Transverse colon (tissue), 4 donors: Measurements from ENCODE around the gene CKB. TPM values are rescaled to one million over a fixed set of nuclear protein-coding genes. Genes with fewer than 3 reads are reported as not detected.

Source experiments
- DNase-seq: peaks from one replicate; pipeline ENCODE4 v3.0.0-alpha.2; 2019
- H3K27ac ChIP-seq, 4 donors: fragments of 200-600 bp; sonication (generic); 2 replicates each; pipeline ENCODE4 v1.5.1; 2016 to 2018; ENCODE audit warnings: inconsistent platforms in 4 of 4
- H3K27me3 ChIP-seq: fragments of 200-600 bp; sonication (generic); 2 replicates; pipeline ENCODE4 v1.5.1; 2017; ENCODE audit warnings: inconsistent platforms
- H3K36me3 ChIP-seq, 4 donors: fragments of 200-600 bp; sonication (generic); 2 replicates each; pipeline ENCODE4 v1.5.1; 2017 to 2019; ENCODE audit warnings: inconsistent platforms in 4 of 4
- H3K4me1 ChIP-seq, 4 donors: fragments of 200-600 bp; sonication (generic); 2 replicates each; pipeline ENCODE4 v1.5.1; 2017 to 2020; ENCODE audit warnings: inconsistent platforms in 4 of 4
- H3K4me3 ChIP-seq, 4 donors: fragments of 200-600 bp; sonication (generic); 1 replicate in 1 of 4; 2 replicates in 3 of 4; pipeline versions ENCODE4 v1.5.1 to v1.6.1; 2017 to 2019; ENCODE audit warnings: inconsistent platforms in 4 of 4
- H3K9me3 ChIP-seq, 2 donors: fragments of 200-600 bp; sonication (generic); 2 replicates each; pipeline ENCODE4 v1.5.1; 2017 to 2019; ENCODE audit warnings: inconsistent platforms in 2 of 2
- CTCF ChIP-seq, 5 experiments: fragments of 200-600 bp in 3 of 5; fragments of 450-650 bp in 2 of 5; sonication (generic) in 3 of 5; IDR thresholded peaks; 1 replicate in 2 of 5; 2 replicates in 3 of 5; pipeline ENCODE4 v1.5.1; 2016 to 2017; ENCODE audit warnings: antibody characterized with exemption in 5 of 5, inconsistent platforms in 3 of 5, mild to moderate bottlenecking in 2 of 5, moderate library complexity in 1 of 5
- EP300 ChIP-seq: sonication (generic); formaldehyde crosslinking; IDR thresholded peaks from one replicate; pipeline ENCODE4 v1.6.1; 2017; ENCODE audit warnings: antibody characterized with exemption, low read depth
- POLR2A ChIP-seq: fragments of 450-650 bp; IDR thresholded peaks from one replicate; pipeline ENCODE4 v1.6.1; 2016; ENCODE audit warnings: antibody characterized with exemption, mild to moderate bottlenecking, moderate library complexity
- POLR2AphosphoS5 ChIP-seq, 3 donors: sonication (generic); formaldehyde crosslinking; IDR thresholded peaks; one replicate each; pipeline ENCODE4 v1.6.1; 2016; ENCODE audit warnings: antibody characterized with exemption in 3 of 3
- WGBS, 2 donors: methylation state at CpG; one replicate each; pipeline ENCODE4 v1.1.5; 2018; ENCODE audit warnings: low coverage in 1 of 2; 5-methylcytosine and 5-hydroxymethylcytosine counted together
- in situ Hi-C, 4 donors: fragments of 200-750 bp; cut with MboI; loops; one replicate each; pipeline versions ENCODE4 v1.15.0 to v1.15.1; 2017; ENCODE audit warnings: low sequenced_read_pairs in 3 of 4, low pct_ligation_motif_present in 1 of 4, low pct_unique_long_range_greater_than_20kb in 1 of 4
- intact Hi-C: fragments of 100-400 bp; cut with DNase I; formaldehyde crosslinking; loops from one replicate; pipeline ENCODE4 v1.15.1; 2023; ENCODE audit warnings: low total_unique reads
- total RNA-seq, 4 donors: library from RNA; depleted of rRNA; stranded (reverse); fragments of >200 nt; gene quantifications; one replicate each; pipeline ENCODE4 v1.1.0, GENCODE V29; 2016

The CKB gene
- total RNA-seq, 4 donors from 2014 or later, result 504 to 5,877 (median 3,263) TPM

GRCh38 chr14:103501041-103501870 is 21.4 kb downstream of the CKB start:
- H3K27me3 ChIP-seq, result no peaks in the 10 kb centered on the region
- in situ Hi-C loops, result loop anchor here in 2 of 4 donors (5.0 to 10.0 kb wide), 2 partner anchors 46 to 54 kb away; no protein-coding TSS in a partner anchor
- no peak overlapping the region for H3K4me3 ChIP-seq
- no peak overlapping the region for H3K27ac ChIP-seq
- TF ChIP-seq EP300, result no peak
- TF ChIP-seq POLR2AphosphoS5 (IDR thresholded peaks at IDR 0.05), result no peak
- no peak for TF ChIP-seq POLR2A
- TF ChIP-seq CTCF (IDR thresholded peaks at IDR 0.05), result no peak
- intact Hi-C loops, result no loop called here
- H3K4me1 ChIP-seq, result peaks cover 0 to 8% (median 0%) of the 10 kb centered on the region in 4 donors
- 79 to 82% methylated on average over 4 to 11 of the region's 11 CpGs for WGBS, 2 donors
- DNase-seq, result no peak
- H3K9me3 ChIP-seq, result no peaks in the 10 kb centered on the region
- peaks cover 0 to 27% (median 9%) of the 10 kb centered on the region in 4 donors for H3K36me3 ChIP-seq

- no peaks in the 10 kb centered on the region for H3K27me3 ChIP-seq
- 41 to 45% methylated on average over 10 to 17 of the region's 17 CpGs for WGBS, 2 donors
- H3K4me1 ChIP-seq, result peaks cover 0 to 8% (median 0%) of the 10 kb centered on the region in 4 donors
- H3K27ac ChIP-seq, result peak overlapping the region in 3 of 4 donors; percentile 29 to 60 (median 43)
- in situ Hi-C loops, result loop anchor here in 2 of 4 donors (5.0 to 10.0 kb wide), 2 partner anchors 47 to 54 kb away; no protein-coding TSS in a partner anchor
- H3K36me3 ChIP-seq, result peaks cover 0 to 32% (median 9%) of the 10 kb centered on the region in 4 donors
- TF ChIP-seq CTCF (IDR thresholded peaks at IDR 0.05) (peak; percentile 86 to 94 (median 92)), POLR2AphosphoS5 (IDR thresholded peaks at IDR 0.05) (peak in 1 of 3 donors; percentile 40), POLR2A (no peak), EP300 (no peak)
- peak; percentile 91 for DNase-seq
- H3K4me3 ChIP-seq, result no peak overlapping the region
- intact Hi-C loops, result loop anchor here (1.0 kb wide), 1 partner anchor 48 kb away; no protein-coding TSS in a partner anchor
- H3K9me3 ChIP-seq, result no peaks in the 10 kb centered on the region
These were observed 22.3 kb downstream of the CKB start for GRCh38 chr14:103500148-103500990.

- Histone ChIP-seq H3K27ac (no peak overlapping the region), H3K36me3 (peaks cover 0 to 30% (median 10%) of the 10 kb centered on the region in 4 donors), H3K4me1 (peaks cover 0 to 8% (median 0%) of the 10 kb centered on the region in 4 donors), H3K9me3 (no peaks in the 10 kb centered on the region), H3K27me3 (no peaks in the 10 kb centered on the region), H3K4me3 (no peak overlapping the region)
- intact Hi-C loops, result loop anchor here (1.0 kb wide), 1 partner anchor 49 kb away; no protein-coding TSS in a partner anchor
- in situ Hi-C loops, result loop anchor here in 2 of 4 donors (5.0 to 10.0 kb wide), 2 partner anchors 48 to 55 kb away; no protein-coding TSS in a partner anchor
- no peak for TF ChIP-seq POLR2AphosphoS5 (IDR thresholded peaks at IDR 0.05)
- no peak for TF ChIP-seq CTCF (IDR thresholded peaks at IDR 0.05)
- no peak for TF ChIP-seq POLR2A
- TF ChIP-seq EP300, result no peak
- 55 to 64% methylated on average over 3 to 10 of the region's 10 CpGs for WGBS, 2 donors
- no peak for DNase-seq
These were observed 22.9 kb downstream of the CKB start for GRCh38 chr14:103499709-103500108.
